SK-N-SH (cell line): ENCODE results near the gene CLTCL1. TPM values are rescaled to one million over a fixed set of nuclear protein-coding genes. Genes with fewer than 3 reads are reported as not detected.
A peak's percentile ranks its signal among the peaks of the same experiment; 100 is the strongest.

Source experiments
- CTCF ChIA-PET: fragments of 300-600, 350-600 bp; formaldehyde crosslinking; extraction: SDS; loops from one replicate; lab custom pipeline; 2021; lab: Yijun Ruan, JAX
- POLR2A ChIA-PET: fragments of 350-600 bp; sonication (Branson Sonifier 250); formaldehyde crosslinking; extraction: SDS; loops from one replicate; lab custom pipeline; 2020; ENCODE audit warnings: antibody characterized with exemption, inconsistent platforms; lab: Yijun Ruan, JAX
- DNase-seq: peaks from one replicate; pipeline ENCODE4 v3.0.0; 2012
- H2AFZ ChIP-seq: fragments of 200-600 bp; sonication (generic); 2 replicates; pipeline ENCODE4 v1.8.1; 2016; ENCODE audit warnings: antibody characterized with exemption, mild to moderate bottlenecking, low read depth
- H3F3A ChIP-seq: fragments of 200-600 bp; sonication (generic); replicated peaks from 2 replicates; pipeline ENCODE3; 2016; ENCODE audit warnings: antibody characterized with exemption, mild to moderate bottlenecking; ENCODE audit not compliant: insufficient read depth
- H3K27ac ChIP-seq, 2 experiments: fragments of 200-500 bp in 1 of 2; fragments of 200-600 bp in 1 of 2; sonication (Bioruptor generic) in 1 of 2; sonication (generic), shearing (Covaris generic) in 1 of 2; 2 replicates each; pipeline versions ENCODE4 v1.5.1 to v1.6.1; 2014 to 2016; ENCODE audit warnings: low read depth in 2 of 2, inconsistent platforms in 1 of 2, low read length in 1 of 2, mild to moderate bottlenecking in 1 of 2, mixed read lengths in 1 of 2
- H3K27me3 ChIP-seq: fragments of 200-600 bp; sonication (generic), shearing (Covaris generic); 2 replicates; pipeline ENCODE4 v1.6.1; 2016; ENCODE audit warnings: mixed run types; ENCODE audit not compliant: insufficient read depth
- H3K36me3 ChIP-seq, 2 experiments: fragments of 200-500 bp in 1 of 2; fragments of 200-600 bp in 1 of 2; sonication (Bioruptor generic) in 1 of 2; sonication (generic) in 1 of 2; replicated peaks in 1 of 2; 2 replicates each; pipeline versions ENCODE3 to v1.5.1; 2014 to 2016; ENCODE audit warnings: low read length in 1 of 2, mild to moderate bottlenecking in 1 of 2; ENCODE audit not compliant: insufficient read depth in 2 of 2, control insufficient read depth in 1 of 2
- H3K4me1 ChIP-seq, 2 experiments: fragments of 200-500 bp in 1 of 2; fragments of 200-600 bp in 1 of 2; sonication (Bioruptor generic) in 1 of 2; sonication (generic), shearing (Covaris generic) in 1 of 2; 2 replicates each; pipeline versions ENCODE4 v1.5.1 to v1.6.1; 2014 to 2016; ENCODE audit warnings: low read depth in 1 of 2, low read length in 1 of 2, mixed run types in 1 of 2; ENCODE audit not compliant: insufficient read depth in 2 of 2, control insufficient read depth in 1 of 2
- H3K4me2 ChIP-seq: fragments of 200-600 bp; sonication (generic), shearing (Covaris generic); 2 replicates; pipeline ENCODE4 v1.6.1; 2017; ENCODE audit warnings: mixed run types
- H3K4me3 ChIP-seq, 2 experiments: fragments of 200-500 bp in 1 of 2; fragments of 200-600 bp in 1 of 2; sonication (Bioruptor generic) in 1 of 2; sonication (generic), shearing (Covaris generic) in 1 of 2; 2 replicates each; pipeline versions ENCODE4 v1.5.1 to v1.8.1; 2014 to 2016; ENCODE audit warnings: low read depth in 2 of 2, inconsistent platforms in 1 of 2, low read length in 1 of 2, mild to moderate bottlenecking in 1 of 2, mixed read lengths in 1 of 2, moderate library complexity in 1 of 2
- H3K79me2 ChIP-seq: fragments of 200-600 bp; sonication (generic); 2 replicates; pipeline ENCODE4 v1.8.1; 2017; ENCODE audit warnings: mild to moderate bottlenecking; ENCODE audit not compliant: insufficient read depth
- H3K9ac ChIP-seq: fragments of 200-600 bp; sonication (generic); 2 replicates; pipeline ENCODE4 v1.6.1; 2017; ENCODE audit warnings: mixed run types
- H3K9me2 ChIP-seq: fragments of 200-600 bp; sonication (generic); 2 replicates; pipeline ENCODE4 v1.6.1; 2017; ENCODE audit warnings: mixed run types
- H3K9me3 ChIP-seq: fragments of 200-600 bp; sonication (generic); 2 replicates; pipeline ENCODE4 v1.6.1; 2017; ENCODE audit warnings: mixed run types, mild to moderate bottlenecking, moderate library complexity
- H4K20me1 ChIP-seq: fragments of 200-600 bp; sonication (generic); 2 replicates; pipeline ENCODE4 v1.6.1; 2017; ENCODE audit warnings: mild to moderate bottlenecking, mixed run types; ENCODE audit not compliant: insufficient read depth
- CHD2 ChIP-seq: fragments of 150-350 bp; IDR thresholded peaks from 2 replicates; pipeline ENCODE4 v1.6.1; 2018; ENCODE audit warnings: low read length; ENCODE audit not compliant: partially characterized antibody
- EP300 ChIP-seq, 2 experiments: IDR thresholded peaks; 2 replicates each; pipeline versions ENCODE4 v1.4.0 to v1.6.1; 2012; ENCODE audit warnings: borderline replicate concordance in 1 of 2, low read depth in 1 of 2, low read length in 1 of 2
- FOSL2 ChIP-seq: IDR thresholded peaks from 2 replicates; pipeline ENCODE4 v1.4.0; 2012; ENCODE audit warnings: low read depth, mild to moderate bottlenecking, moderate library complexity, borderline replicate concordance
- FOXM1 ChIP-seq: IDR thresholded peaks from 2 replicates; pipeline ENCODE4 v1.4.0; 2012; ENCODE audit warnings: low read depth, mild to moderate bottlenecking
- GABPA ChIP-seq: IDR thresholded peaks from 2 replicates; pipeline ENCODE4 v1.4.0; 2012; ENCODE audit warnings: low read depth, mild to moderate bottlenecking
- GATA2 ChIP-seq: sonication (generic); formaldehyde crosslinking; IDR thresholded peaks from 2 replicates; pipeline ENCODE4 v1.5.0; 2020; ENCODE audit warnings: mild to moderate bottlenecking, missing genetic modification reagents
- JUND ChIP-seq: IDR thresholded peaks from 2 replicates; pipeline ENCODE4 v1.4.0; 2012
- MEF2A ChIP-seq: IDR thresholded peaks from 2 replicates; pipeline ENCODE4 v1.4.0; 2012; ENCODE audit warnings: low read depth, borderline replicate concordance
- MXI1 ChIP-seq: IDR thresholded peaks from 2 replicates; pipeline ENCODE4 v1.6.1; 2012; ENCODE audit warnings: mild to moderate bottlenecking, low read depth, low read length, improper control_type of control experiment
- NFIC ChIP-seq: IDR thresholded peaks from 2 replicates; pipeline ENCODE4 v1.4.0; 2012; ENCODE audit warnings: borderline replicate concordance
- NRF1 ChIP-seq: IDR thresholded peaks from 2 replicates; pipeline ENCODE4 v1.6.1; 2012; ENCODE audit warnings: low read depth, mild to moderate bottlenecking, low read length
- RAD21 ChIP-seq: IDR thresholded peaks from 2 replicates; pipeline ENCODE4 v1.6.1; 2012; ENCODE audit warnings: mild to moderate bottlenecking, low read length
- RCOR1 ChIP-seq: fragments of 150-350 bp; IDR thresholded peaks from 2 replicates; pipeline ENCODE4 v1.6.1; 2017; ENCODE audit warnings: antibody characterized with exemption, low read length
- SIN3A ChIP-seq: IDR thresholded peaks from 2 replicates; pipeline ENCODE4 v1.6.1; 2012; ENCODE audit warnings: low read depth, mild to moderate bottlenecking, low read length, moderate library complexity, borderline replicate concordance
- SMC3 ChIP-seq: IDR thresholded peaks from 2 replicates; pipeline ENCODE4 v1.6.1; 2012; ENCODE audit warnings: low read depth, low read length, improper control_type of control experiment
- WGBS: methylation state at CpG from one replicate; pipeline ENCODE4 v1.1.6; 2017; ENCODE audit warnings: low lambda C conversion rate; 5-methylcytosine and 5-hydroxymethylcytosine counted together
- polyA plus RNA-seq, 3 experiments: library from polyadenylated mRNA; depleted of rRNA; stranded (reverse); fragments of >200 nt; gene quantifications; 2 replicates each; pipeline ENCODE4 v1.2.3, GENCODE V29; 2012
- TF ChIP-seq, protein P1 (sequence below): fragments of 150-350 bp; IDR thresholded peaks from 2 replicates; pipeline ENCODE4 v1.6.1; 2017; ENCODE audit warnings: antibody characterized with exemption, low read length, low read depth, borderline replicate concordance
- TF ChIP-seq, protein P2 (sequence below): fragments of 200-600 bp; sonication (generic); IDR thresholded peaks from 2 replicates; pipeline ENCODE4 v1.6.1; 2017; ENCODE audit warnings: antibody characterized with exemption, mild to moderate bottlenecking, moderate library complexity
- TF ChIP-seq, protein P3 (sequence below): IDR thresholded peaks from 2 replicates; pipeline ENCODE4 v1.4.0; 2012; ENCODE audit warnings: low read depth, borderline replicate concordance
- TF ChIP-seq, protein P4 (sequence below): IDR thresholded peaks from 2 replicates; pipeline ENCODE4 v1.4.0; 2012; ENCODE audit warnings: low read depth

CLTCL1 gene
- polyA plus RNA-seq, 1 of the 3 experiments (the other 2 are of a cell fraction): 6.7 TPM

DNA sequence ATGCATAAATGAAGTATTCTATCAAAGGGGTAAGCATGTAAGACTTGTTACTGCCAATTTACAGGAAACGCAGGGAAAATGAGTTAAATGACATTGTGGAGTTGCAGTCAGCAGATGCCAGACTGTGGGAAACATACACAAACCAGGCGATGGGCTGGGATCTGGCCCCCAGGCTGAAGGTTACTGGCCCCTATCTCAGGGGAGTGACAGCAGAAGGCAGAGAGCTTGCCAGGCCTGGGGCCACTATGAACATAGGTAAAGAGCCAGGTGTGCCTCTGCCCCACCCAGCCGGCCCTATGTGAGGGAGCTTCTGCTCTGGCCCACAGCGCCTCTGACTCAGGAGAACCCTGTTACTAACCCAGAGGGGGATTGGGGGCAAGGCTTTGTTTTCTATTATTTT, 86.9 kb downstream of the CLTCL1 start:
- H3K9me3 ChIP-seq: no peaks in the 10 kb centered on the region
- H3K4me3 ChIP-seq: no peak overlapping the region
- no peaks in the 10 kb centered on the region for H4K20me1 ChIP-seq
- H2AFZ ChIP-seq: no peak overlapping the region
- 91% methylated on average over 4 of the region's 4 CpGs for WGBS
- H3K27me3 ChIP-seq: no peaks in the 10 kb centered on the region
- no peak overlapping the region for H3K4me2 ChIP-seq
- peaks cover 8 to 16% of the 10 kb centered on the region in 2 experiments for H3K36me3 ChIP-seq
- peaks cover 0 to 48% of the 10 kb centered on the region in 2 experiments; a peak in 2 of 4 replicates for H3K4me1 ChIP-seq
- TF ChIP-seq JUND (no peak), MEF2A (no peak), GABPA (no peak), RAD21 (no peak), MXI1 (no peak), CHD2 (no peak), GATA2 (CRISPR knock-in tag) (no peak), RCOR1 (no peak), FOXM1 (no peak), NFIC (no peak), SIN3A (no peak), NRF1 (no peak), FOSL2 (no peak), SMC3 (no peak), EP300 (IDR thresholded peaks at IDR 0.05; ENCODE audit: borderline replicate concordance in 1 of 2, low read depth in 1 of 2, low read length in 1 of 2) (no peak)
- TF ChIP-seq, protein P1, sequence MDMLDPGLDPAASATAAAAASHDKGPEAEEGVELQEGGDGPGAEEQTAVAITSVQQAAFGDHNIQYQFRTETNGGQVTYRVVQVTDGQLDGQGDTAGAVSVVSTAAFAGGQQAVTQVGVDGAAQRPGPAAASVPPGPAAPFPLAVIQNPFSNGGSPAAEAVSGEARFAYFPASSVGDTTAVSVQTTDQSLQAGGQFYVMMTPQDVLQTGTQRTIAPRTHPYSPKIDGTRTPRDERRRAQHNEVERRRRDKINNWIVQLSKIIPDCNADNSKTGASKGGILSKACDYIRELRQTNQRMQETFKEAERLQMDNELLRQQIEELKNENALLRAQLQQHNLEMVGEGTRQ: no peak
- TF ChIP-seq, protein P2, sequence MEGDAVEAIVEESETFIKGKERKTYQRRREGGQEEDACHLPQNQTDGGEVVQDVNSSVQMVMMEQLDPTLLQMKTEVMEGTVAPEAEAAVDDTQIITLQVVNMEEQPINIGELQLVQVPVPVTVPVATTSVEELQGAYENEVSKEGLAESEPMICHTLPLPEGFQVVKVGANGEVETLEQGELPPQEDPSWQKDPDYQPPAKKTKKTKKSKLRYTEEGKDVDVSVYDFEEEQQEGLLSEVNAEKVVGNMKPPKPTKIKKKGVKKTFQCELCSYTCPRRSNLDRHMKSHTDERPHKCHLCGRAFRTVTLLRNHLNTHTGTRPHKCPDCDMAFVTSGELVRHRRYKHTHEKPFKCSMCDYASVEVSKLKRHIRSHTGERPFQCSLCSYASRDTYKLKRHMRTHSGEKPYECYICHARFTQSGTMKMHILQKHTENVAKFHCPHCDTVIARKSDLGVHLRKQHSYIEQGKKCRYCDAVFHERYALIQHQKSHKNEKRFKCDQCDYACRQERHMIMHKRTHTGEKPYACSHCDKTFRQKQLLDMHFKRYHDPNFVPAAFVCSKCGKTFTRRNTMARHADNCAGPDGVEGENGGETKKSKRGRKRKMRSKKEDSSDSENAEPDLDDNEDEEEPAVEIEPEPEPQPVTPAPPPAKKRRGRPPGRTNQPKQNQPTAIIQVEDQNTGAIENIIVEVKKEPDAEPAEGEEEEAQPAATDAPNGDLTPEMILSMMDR: no peak
- TF ChIP-seq, protein P3, sequence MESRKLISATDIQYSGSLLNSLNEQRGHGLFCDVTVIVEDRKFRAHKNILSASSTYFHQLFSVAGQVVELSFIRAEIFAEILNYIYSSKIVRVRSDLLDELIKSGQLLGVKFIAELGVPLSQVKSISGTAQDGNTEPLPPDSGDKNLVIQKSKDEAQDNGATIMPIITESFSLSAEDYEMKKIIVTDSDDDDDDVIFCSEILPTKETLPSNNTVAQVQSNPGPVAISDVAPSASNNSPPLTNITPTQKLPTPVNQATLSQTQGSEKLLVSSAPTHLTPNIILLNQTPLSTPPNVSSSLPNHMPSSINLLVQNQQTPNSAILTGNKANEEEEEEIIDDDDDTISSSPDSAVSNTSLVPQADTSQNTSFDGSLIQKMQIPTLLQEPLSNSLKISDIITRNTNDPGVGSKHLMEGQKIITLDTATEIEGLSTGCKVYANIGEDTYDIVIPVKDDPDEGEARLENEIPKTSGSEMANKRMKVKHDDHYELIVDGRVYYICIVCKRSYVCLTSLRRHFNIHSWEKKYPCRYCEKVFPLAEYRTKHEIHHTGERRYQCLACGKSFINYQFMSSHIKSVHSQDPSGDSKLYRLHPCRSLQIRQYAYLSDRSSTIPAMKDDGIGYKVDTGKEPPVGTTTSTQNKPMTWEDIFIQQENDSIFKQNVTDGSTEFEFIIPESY: no peak
- TF ChIP-seq, protein P4, sequence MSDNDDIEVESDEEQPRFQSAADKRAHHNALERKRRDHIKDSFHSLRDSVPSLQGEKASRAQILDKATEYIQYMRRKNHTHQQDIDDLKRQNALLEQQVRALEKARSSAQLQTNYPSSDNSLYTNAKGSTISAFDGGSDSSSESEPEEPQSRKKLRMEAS: no peak
- POLR2A ChIA-PET: no interaction called here
- no peaks in the 10 kb centered on the region for H3K9me2 ChIP-seq
- CTCF ChIA-PET: interaction anchor here (1.5 to 5.2 kb wide), 2 partner anchors 25 to 425 kb away, joined by 3 to 23 read pairs; partner anchors contain the start of gene SLC25A1
- H3K79me2 ChIP-seq: no peaks in the 10 kb centered on the region
- no peaks in the 10 kb centered on the region for H3F3A ChIP-seq
- no peak for DNase-seq
- no peak overlapping the region for H3K9ac ChIP-seq
- peak overlapping the region in 1 of 2 experiments; percentile 53; a peak in 2 of 4 replicates for H3K27ac ChIP-seq
